Mononuclear cell (primary cell): ENCODE measurements around the gene EEF1G. TPM values are rescaled to one million over a fixed set of nuclear protein-coding genes. Genes with fewer than 3 reads are reported as not detected.

ENCODE experiments used
- H3K27me3 ChIP-seq: 2 replicates; pipeline ENCODE4 v1.6.0; 2011; ENCODE audit warnings: low read length, control low read depth; ENCODE audit not compliant: insufficient read depth
- H3K4me1 ChIP-seq: 2 replicates; pipeline ENCODE4 v1.5.1; 2011; ENCODE audit warnings: mild to moderate bottlenecking, low read length, control low read depth; ENCODE audit not compliant: insufficient read depth
- H3K4me3 ChIP-seq: 2 replicates; pipeline ENCODE4 v1.5.1; 2011; ENCODE audit warnings: mild to moderate bottlenecking, low read length, moderate library complexity
- H3K9me3 ChIP-seq: 2 replicates; pipeline ENCODE4 v1.5.1; 2011; ENCODE audit warnings: low read depth, mild to moderate bottlenecking, control low read depth, low read length
- total RNA-seq: library from RNA; depleted of rRNA; stranded (reverse); fragments of >200 nt; gene quantifications from one replicate; pipeline ENCODE4 v1.2.3, GENCODE V29; 2012

Gene EEF1G
- total RNA-seq, 1 donor: 2,066 TPM

DNA sequence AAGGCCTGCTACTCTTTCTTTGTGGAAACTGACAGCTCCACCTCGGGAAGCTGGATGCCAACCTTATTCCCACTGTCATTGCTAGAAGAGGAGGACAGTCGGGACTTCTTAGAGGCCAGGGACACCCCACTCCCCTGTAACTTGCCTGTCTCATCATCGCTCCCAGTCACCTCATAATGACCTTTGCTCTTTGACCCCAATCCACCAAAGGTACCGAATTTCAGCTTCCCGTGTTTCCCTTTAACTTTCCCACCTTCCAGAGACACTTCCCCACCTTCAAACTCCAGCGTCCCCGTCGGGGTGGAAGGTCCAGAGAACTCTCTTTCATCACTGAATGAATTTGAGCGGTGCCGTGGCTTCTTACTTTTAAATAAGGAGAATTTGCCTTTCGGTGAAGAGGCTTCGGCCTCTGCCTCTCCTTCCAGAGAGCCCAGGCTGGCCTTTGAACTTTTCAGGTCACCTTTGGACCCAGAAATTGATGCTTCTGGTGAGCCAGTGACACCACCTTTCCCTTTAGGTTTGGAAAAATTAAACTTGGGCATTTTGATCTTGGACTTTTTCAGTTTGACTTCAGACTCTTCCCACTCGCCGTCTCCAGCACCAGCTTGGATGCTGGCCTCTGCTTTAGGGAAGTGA lies 56.8 kb downstream of the EEF1G start:
- peaks cover 3% of the 10 kb centered on the region for H3K4me1 ChIP-seq
- no peaks in the 10 kb centered on the region for H3K9me3 ChIP-seq
- no peaks in the 10 kb centered on the region for H3K27me3 ChIP-seq
- no peak overlapping the region for H3K4me3 ChIP-seq

- Histone ChIP-seq H3K27me3 (no peaks in the 10 kb centered on the region), H3K4me1 (peaks cover 7% of the 10 kb centered on the region), H3K4me3 (no peak overlapping the region), H3K9me3 (no peaks in the 10 kb centered on the region)
These were observed 59.5 kb downstream of the EEF1G start for GRCh38 chr11:62514151-62514550.

- Histone ChIP-seq H3K9me3 (no peaks in the 10 kb centered on the region), H3K4me1 (peaks cover 10% of the 10 kb centered on the region), H3K4me3 (no peak overlapping the region), H3K27me3 (no peaks in the 10 kb centered on the region)
These were observed 60.1 kb downstream of the EEF1G start for GRCh38 chr11:62513626-62514025.

GRCh38 chr11:62512961-62513360 lies 60.7 kb downstream of the EEF1G start:
- no peaks in the 10 kb centered on the region for H3K9me3 ChIP-seq
- H3K27me3 ChIP-seq: no peaks in the 10 kb centered on the region
- H3K4me3 ChIP-seq: no peak overlapping the region
- H3K4me1 ChIP-seq: peaks cover 17% of the 10 kb centered on the region

Other genes starting within 250 kb of the EEF1G start
- gene ASRGL1, start 236.4 kb downstream of the EEF1G start, total RNA-seq: 6.0 TPM
- gene SCGB1A1, start 154.9 kb downstream of the EEF1G start, total RNA-seq: not detected
- gene AHNAK, start 27.1 kb downstream of the EEF1G start, total RNA-seq: 281 TPM
- gene TUT1, start 17.6 kb upstream of the EEF1G start, total RNA-seq: 3.3 TPM
- gene MTA2, start 28.0 kb upstream of the EEF1G start, total RNA-seq: 102 TPM
- 32.2 TPM for gene EML3, start 38.9 kb upstream of the EEF1G start, total RNA-seq
- gene ROM1, start 39.4 kb upstream of the EEF1G start, total RNA-seq: 1.3 TPM
- 15.7 TPM for gene B3GAT3, start 48.1 kb upstream of the EEF1G start, total RNA-seq
- gene GANAB, start 72.7 kb upstream of the EEF1G start, total RNA-seq: 50.1 TPM
- gene INTS5, start 79.4 kb upstream of the EEF1G start, total RNA-seq: 12.4 TPM
- gene C11orf98, start 91.3 kb upstream of the EEF1G start, total RNA-seq: 4.9 TPM
- 58.0 TPM for gene CSKMT, start 91.4 kb upstream of the EEF1G start, total RNA-seq
- 1.3 TPM for gene UQCC3, start 97.8 kb upstream of the EEF1G start, total RNA-seq
- gene LBHD1, start 98.4 kb upstream of the EEF1G start, total RNA-seq: 5.9 TPM
- gene UBXN1, start 105.2 kb upstream of the EEF1G start, total RNA-seq: 136 TPM
- not detected for gene LRRN4CL, start 115.6 kb upstream of the EEF1G start, total RNA-seq
- gene BSCL2, start 133.5 kb upstream of the EEF1G start, total RNA-seq: 14.9 TPM
- gene GNG3, start 133.8 kb upstream of the EEF1G start, total RNA-seq: not detected
- 13.3 TPM for gene HNRNPUL2, start 153.6 kb upstream of the EEF1G start, total RNA-seq
- 7.5 TPM for gene TTC9C, start 154.6 kb upstream of the EEF1G start, total RNA-seq
- 5.7 TPM for gene ZBTB3, start 180.3 kb upstream of the EEF1G start, total RNA-seq
- gene POLR2G, start 187.7 kb upstream of the EEF1G start, total RNA-seq: 32.0 TPM
- 7.3 TPM for gene TAF6L, start 197.5 kb upstream of the EEF1G start, total RNA-seq
- gene TMEM179B, start 213.5 kb upstream of the EEF1G start, total RNA-seq: 25.8 TPM
- gene TMEM223, start 218.1 kb upstream of the EEF1G start, total RNA-seq: 8.5 TPM
- gene NXF1, start 231.5 kb upstream of the EEF1G start, total RNA-seq: 169 TPM